SK-N-SH treated with all-trans-retinoic acid at 6 μM for 48 hours (cell line): ENCODE measurements around the gene MOCS1.

Experiments used
- ATAC-seq: fragments of 200-7000 bp; cut with Tn5 transposase; 3 replicates; pipeline ENCODE4 v1.9.1; 2020; ENCODE audit warnings: mild to moderate bottlenecking, moderate library complexity
- ARNTL ChIP-seq: fragments of 450-650 bp; formaldehyde crosslinking; IDR thresholded peaks from 2 replicates; pipeline ENCODE4 v1.5.0; 2020; ENCODE audit warnings: low read depth, mild to moderate bottlenecking, moderate library complexity, borderline replicate concordance
- BACH2 ChIP-seq: fragments of 250-450 bp; sonication (Bioruptor Pico); IDR thresholded peaks from 2 replicates; pipeline ENCODE4 v1.9.0; 2021; ENCODE audit warnings: mild to moderate bottlenecking, borderline replicate concordance
- CSDC2 ChIP-seq: fragments of 250-450 bp; sonication (Bioruptor Pico); IDR thresholded peaks from 2 replicates; pipeline ENCODE4 v1.5.0; 2020; ENCODE audit warnings: mild to moderate bottlenecking, moderate library complexity
- ESRRG ChIP-seq: fragments of 250-450 bp; sonication (Bioruptor Pico); IDR thresholded peaks from 2 replicates; pipeline ENCODE4 v1.6.1; 2021; ENCODE audit warnings: mild to moderate bottlenecking
- GLIS3 ChIP-seq: fragments of 250-450 bp; sonication (Bioruptor Pico); IDR thresholded peaks from 2 replicates; pipeline ENCODE4 v1.5.0; 2020; ENCODE audit warnings: mild to moderate bottlenecking, moderate library complexity
- ISL1 ChIP-seq: fragments of 250-450 bp; sonication (Bioruptor Pico); IDR thresholded peaks from 2 replicates; pipeline ENCODE4 v2.1.2; 2022; ENCODE audit warnings: mild to moderate bottlenecking, moderate library complexity
- OSR1 ChIP-seq: fragments of 250-450 bp; sonication (Bioruptor Pico); IDR thresholded peaks from 2 replicates; pipeline ENCODE4 v1.8.0; 2022; ENCODE audit warnings: moderate library complexity, mild to moderate bottlenecking, inconsistent platforms
- PPARA ChIP-seq: fragments of 250-450 bp; sonication (Bioruptor Pico); IDR thresholded peaks from 2 replicates; pipeline ENCODE4 v1.5.0; 2020; ENCODE audit warnings: mild to moderate bottlenecking, borderline replicate concordance
- RARB ChIP-seq: fragments of 250-450 bp; sonication (Bioruptor Pico); IDR thresholded peaks from 2 replicates; pipeline ENCODE4 v1.8.0; 2021; ENCODE audit warnings: mild to moderate bottlenecking, moderate library complexity
- SNAI2 ChIP-seq: fragments of 250-450 bp; sonication (Bioruptor Pico); IDR thresholded peaks from 2 replicates; pipeline ENCODE4 v1.5.0; 2020; ENCODE audit warnings: mild to moderate bottlenecking, moderate library complexity
- TCF4 ChIP-seq: fragments of 250-450 bp; sonication (Bioruptor Pico); IDR thresholded peaks from 2 replicates; pipeline ENCODE4 v1.8.0; 2021; ENCODE audit warnings: mild to moderate bottlenecking, moderate library complexity, borderline replicate concordance
- TOX ChIP-seq: fragments of 250-450 bp; sonication (Bioruptor Pico); IDR thresholded peaks from 2 replicates; pipeline ENCODE4 v1.8.0; 2021; ENCODE audit warnings: mild to moderate bottlenecking, moderate library complexity, borderline replicate concordance
- ZC3H10 ChIP-seq: fragments of 250-450 bp; sonication (Bioruptor Pico); IDR thresholded peaks from 2 replicates; pipeline ENCODE4 v1.5.1; 2021; ENCODE audit warnings: mild to moderate bottlenecking, moderate library complexity
- ZFP3 ChIP-seq: fragments of 250-450 bp; sonication (Bioruptor Pico); IDR thresholded peaks from 2 replicates; pipeline ENCODE4 v1.5.0; 2020; ENCODE audit warnings: mild to moderate bottlenecking, moderate library complexity
- ZFP30 ChIP-seq: fragments of 450-650 bp; formaldehyde crosslinking; IDR thresholded peaks from 2 replicates; pipeline ENCODE4 v1.5.0; 2022; ENCODE audit warnings: mild to moderate bottlenecking, moderate library complexity
- ZNF565 ChIP-seq: fragments of 450-650 bp; formaldehyde crosslinking; conservative IDR thresholded peaks from 2 replicates; pipeline ENCODE4 v1.5.0; 2020; ENCODE audit warnings: low read depth, mild to moderate bottlenecking, moderate library complexity
- ZNF70 ChIP-seq: fragments of 450-650 bp; formaldehyde crosslinking; IDR thresholded peaks from 2 replicates; pipeline ENCODE4 v1.5.0; 2020; ENCODE audit warnings: mild to moderate bottlenecking, moderate library complexity
- ZNF8 ChIP-seq: fragments of 450-650 bp; formaldehyde crosslinking; IDR thresholded peaks from 2 replicates; pipeline ENCODE4 v1.5.0; 2020; ENCODE audit warnings: mild to moderate bottlenecking, moderate library complexity
- TF ChIP-seq, protein P1 (sequence below): fragments of 250-450 bp; sonication (Bioruptor Pico); IDR thresholded peaks from 2 replicates; pipeline ENCODE4 v1.8.0; 2020; ENCODE audit warnings: mild to moderate bottlenecking, moderate library complexity, borderline replicate concordance
- TF ChIP-seq, protein P2 (sequence below): fragments of 250-450 bp; sonication (Bioruptor Pico); IDR thresholded peaks from 2 replicates; pipeline ENCODE4 v1.5.0; 2020; ENCODE audit warnings: mild to moderate bottlenecking, moderate library complexity
- TF ChIP-seq, protein P3 (sequence below): fragments of 250-450 bp; sonication (Bioruptor Pico); IDR thresholded peaks from 2 replicates; pipeline ENCODE4 v1.5.1; 2020; ENCODE audit warnings: low read depth, mild to moderate bottlenecking, moderate library complexity
- TF ChIP-seq, protein P4 (sequence below): fragments of 250-450 bp; sonication (Bioruptor Pico); IDR thresholded peaks from 2 replicates; pipeline ENCODE4 v1.5.1; 2021; ENCODE audit warnings: mild to moderate bottlenecking, moderate library complexity

The MOCS1 gene

DNA sequence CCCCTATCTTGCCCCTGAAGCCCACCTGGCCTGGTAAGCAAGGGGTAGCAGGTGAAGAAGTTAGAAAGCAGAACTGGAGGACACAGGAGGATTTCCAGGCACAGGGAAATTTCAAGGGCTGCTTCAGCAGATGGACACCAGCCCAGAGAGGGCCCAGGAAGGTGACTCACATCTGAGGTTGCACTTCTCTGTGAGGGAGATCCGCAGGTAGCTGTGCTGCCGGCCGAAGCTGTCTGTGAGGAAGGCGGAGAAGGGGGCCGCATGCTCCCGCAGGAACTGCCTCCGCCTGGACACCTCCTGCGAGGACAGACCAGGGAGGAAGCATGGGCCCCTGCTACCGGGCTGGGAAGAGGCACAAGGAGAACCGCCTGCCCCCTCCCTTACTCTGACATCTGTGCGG lies 7.1 kb downstream of the MOCS1 start:
- ATAC-seq: peak; percentile 18; the same call in 1 of the 3 replicates
- TF ChIP-seq ZNF70 (CRISPR knock-in tag) (no peak), ARNTL (CRISPR knock-in tag) (no peak)

DNA sequence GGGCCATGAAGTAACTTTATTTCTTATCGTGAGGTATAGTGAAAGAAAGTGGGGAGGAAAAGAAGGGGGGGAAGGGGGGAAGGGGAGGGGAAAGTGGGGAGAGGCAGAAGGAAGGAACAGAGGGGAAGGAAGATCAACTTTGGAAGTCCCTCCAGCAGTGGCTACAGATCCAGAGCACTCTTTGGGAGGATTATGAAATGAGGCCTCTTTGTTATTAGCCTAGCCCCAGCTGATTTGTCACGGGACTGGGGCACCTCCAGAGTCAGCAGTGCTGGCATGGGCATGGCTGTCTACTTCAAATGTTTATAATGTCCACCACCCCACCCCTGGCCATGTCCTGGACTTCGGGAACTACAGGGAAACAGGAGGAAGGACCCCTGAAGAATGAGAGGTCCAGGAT lies 7.6 kb downstream of the MOCS1 start:
- ATAC-seq: no peak; the same call in 2 of the 3 replicates
- no peak for TF ChIP-seq TOX (CRISPR knock-in tag)
- no peak for TF ChIP-seq ZFP30 (CRISPR knock-in tag)
- TF ChIP-seq PPARA: no peak
- TF ChIP-seq BACH2 (CRISPR knock-in tag): no peak
- TF ChIP-seq, protein P1, sequence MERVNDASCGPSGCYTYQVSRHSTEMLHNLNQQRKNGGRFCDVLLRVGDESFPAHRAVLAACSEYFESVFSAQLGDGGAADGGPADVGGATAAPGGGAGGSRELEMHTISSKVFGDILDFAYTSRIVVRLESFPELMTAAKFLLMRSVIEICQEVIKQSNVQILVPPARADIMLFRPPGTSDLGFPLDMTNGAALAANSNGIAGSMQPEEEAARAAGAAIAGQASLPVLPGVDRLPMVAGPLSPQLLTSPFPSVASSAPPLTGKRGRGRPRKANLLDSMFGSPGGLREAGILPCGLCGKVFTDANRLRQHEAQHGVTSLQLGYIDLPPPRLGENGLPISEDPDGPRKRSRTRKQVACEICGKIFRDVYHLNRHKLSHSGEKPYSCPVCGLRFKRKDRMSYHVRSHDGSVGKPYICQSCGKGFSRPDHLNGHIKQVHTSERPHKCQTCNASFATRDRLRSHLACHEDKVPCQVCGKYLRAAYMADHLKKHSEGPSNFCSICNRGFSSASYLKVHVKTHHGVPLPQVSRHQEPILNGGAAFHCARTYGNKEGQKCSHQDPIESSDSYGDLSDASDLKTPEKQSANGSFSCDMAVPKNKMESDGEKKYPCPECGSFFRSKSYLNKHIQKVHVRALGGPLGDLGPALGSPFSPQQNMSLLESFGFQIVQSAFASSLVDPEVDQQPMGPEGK: no peak
- no peak for TF ChIP-seq ZNF8
- no peak for TF ChIP-seq ZNF565
- TF ChIP-seq, protein P2, sequence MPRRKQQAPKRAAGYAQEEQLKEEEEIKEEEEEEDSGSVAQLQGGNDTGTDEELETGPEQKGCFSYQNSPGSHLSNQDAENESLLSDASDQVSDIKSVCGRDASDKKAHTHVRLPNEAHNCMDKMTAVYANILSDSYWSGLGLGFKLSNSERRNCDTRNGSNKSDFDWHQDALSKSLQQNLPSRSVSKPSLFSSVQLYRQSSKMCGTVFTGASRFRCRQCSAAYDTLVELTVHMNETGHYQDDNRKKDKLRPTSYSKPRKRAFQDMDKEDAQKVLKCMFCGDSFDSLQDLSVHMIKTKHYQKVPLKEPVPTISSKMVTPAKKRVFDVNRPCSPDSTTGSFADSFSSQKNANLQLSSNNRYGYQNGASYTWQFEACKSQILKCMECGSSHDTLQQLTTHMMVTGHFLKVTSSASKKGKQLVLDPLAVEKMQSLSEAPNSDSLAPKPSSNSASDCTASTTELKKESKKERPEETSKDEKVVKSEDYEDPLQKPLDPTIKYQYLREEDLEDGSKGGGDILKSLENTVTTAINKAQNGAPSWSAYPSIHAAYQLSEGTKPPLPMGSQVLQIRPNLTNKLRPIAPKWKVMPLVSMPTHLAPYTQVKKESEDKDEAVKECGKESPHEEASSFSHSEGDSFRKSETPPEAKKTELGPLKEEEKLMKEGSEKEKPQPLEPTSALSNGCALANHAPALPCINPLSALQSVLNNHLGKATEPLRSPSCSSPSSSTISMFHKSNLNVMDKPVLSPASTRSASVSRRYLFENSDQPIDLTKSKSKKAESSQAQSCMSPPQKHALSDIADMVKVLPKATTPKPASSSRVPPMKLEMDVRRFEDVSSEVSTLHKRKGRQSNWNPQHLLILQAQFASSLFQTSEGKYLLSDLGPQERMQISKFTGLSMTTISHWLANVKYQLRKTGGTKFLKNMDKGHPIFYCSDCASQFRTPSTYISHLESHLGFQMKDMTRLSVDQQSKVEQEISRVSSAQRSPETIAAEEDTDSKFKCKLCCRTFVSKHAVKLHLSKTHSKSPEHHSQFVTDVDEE (CRISPR knock-in tag): no peak
- no peak for TF ChIP-seq SNAI2 (CRISPR knock-in tag)
- TF ChIP-seq, protein P3, sequence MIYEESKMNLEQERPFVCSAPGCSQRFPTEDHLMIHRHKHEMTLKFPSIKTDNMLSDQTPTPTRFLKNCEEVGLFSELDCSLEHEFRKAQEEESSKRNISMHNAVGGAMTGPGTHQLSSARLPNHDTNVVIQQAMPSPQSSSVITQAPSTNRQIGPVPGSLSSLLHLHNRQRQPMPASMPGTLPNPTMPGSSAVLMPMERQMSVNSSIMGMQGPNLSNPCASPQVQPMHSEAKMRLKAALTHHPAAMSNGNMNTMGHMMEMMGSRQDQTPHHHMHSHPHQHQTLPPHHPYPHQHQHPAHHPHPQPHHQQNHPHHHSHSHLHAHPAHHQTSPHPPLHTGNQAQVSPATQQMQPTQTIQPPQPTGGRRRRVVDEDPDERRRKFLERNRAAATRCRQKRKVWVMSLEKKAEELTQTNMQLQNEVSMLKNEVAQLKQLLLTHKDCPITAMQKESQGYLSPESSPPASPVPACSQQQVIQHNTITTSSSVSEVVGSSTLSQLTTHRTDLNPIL (CRISPR knock-in tag): no peak
- no peak for TF ChIP-seq GLIS3 (CRISPR knock-in tag)
- TF ChIP-seq ESRRG (CRISPR knock-in tag): no peak
- no peak for TF ChIP-seq ZFP3 (CRISPR knock-in tag)
- no peak for TF ChIP-seq RARB
- TF ChIP-seq TCF4: no peak

DNA sequence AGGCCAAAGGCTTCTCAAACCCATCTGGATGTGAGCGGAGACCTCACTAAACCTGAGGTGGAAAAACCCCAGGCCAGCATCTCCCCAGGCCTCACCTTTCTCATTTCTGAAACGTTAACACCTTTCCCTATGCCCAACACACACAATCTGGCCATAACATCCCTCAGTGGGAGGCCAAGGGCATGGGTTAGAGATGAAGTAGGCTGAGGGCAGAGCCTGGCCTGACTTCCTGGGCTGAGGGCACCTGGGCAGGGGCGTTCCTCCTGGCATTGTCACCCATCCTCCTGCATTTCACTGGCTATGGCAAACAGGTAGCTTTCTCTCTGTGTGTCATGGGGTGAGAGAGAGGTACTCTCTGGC lies 8.4 kb downstream of the MOCS1 start:
- TF ChIP-seq ESRRG (CRISPR knock-in tag): no peak
- TF ChIP-seq ARNTL (CRISPR knock-in tag): no peak
- TF ChIP-seq OSR1 (CRISPR knock-in tag): no peak
- no peak for TF ChIP-seq SNAI2 (CRISPR knock-in tag)
- TF ChIP-seq, protein P4, sequence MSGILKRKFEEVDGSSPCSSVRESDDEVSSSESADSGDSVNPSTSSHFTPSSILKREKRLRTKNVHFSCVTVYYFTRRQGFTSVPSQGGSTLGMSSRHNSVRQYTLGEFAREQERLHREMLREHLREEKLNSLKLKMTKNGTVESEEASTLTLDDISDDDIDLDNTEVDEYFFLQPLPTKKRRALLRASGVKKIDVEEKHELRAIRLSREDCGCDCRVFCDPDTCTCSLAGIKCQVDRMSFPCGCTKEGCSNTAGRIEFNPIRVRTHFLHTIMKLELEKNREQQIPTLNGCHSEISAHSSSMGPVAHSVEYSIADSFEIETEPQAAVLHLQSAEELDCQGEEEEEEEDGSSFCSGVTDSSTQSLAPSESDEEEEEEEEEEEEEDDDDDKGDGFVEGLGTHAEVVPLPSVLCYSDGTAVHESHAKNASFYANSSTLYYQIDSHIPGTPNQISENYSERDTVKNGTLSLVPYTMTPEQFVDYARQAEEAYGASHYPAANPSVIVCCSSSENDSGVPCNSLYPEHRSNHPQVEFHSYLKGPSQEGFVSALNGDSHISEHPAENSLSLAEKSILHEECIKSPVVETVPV (CRISPR knock-in tag): no peak
- no peak for TF ChIP-seq ISL1 (CRISPR knock-in tag)
- no peak for TF ChIP-seq ZFP3 (CRISPR knock-in tag)
- TF ChIP-seq ZFP30 (CRISPR knock-in tag): no peak
- no peak for ATAC-seq

DNA sequence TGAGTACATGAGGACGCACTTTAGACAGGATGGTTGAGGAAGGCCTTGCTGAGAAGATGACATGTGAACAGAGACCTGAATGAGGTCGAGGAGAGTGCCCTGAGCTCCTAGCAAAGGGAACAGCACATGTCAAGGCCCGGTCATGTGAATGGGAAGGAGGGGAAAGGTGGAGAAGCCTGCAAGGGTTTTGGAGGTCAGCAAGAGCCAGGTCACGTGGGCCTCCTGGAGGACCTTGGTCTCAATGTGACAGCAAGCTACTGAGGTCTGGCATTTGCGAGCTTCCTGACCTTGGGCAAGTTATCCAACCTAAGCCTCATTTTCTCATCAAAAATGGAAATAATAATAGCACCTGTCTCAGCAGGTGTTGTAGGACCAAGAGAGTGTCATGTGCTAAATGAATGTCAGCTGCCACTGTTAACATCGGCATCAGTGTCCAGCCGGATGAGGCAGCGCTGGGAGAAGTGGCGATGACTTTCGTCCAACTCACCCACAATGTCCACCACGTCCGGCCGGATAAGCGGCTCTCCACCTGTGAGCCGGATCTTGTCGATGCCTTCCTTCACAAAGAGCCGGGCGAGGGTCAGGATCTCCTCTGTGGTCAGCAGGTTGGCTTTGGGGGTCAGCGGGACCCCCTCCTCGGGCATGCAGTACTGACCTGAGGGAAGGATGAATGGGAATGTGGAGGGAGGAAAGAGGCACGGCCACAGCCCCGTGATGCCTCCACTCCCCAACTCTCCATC lies 8.9 kb downstream of the MOCS1 start:
- no peak for ATAC-seq
- TF ChIP-seq SNAI2 (CRISPR knock-in tag) (no peak), ISL1 (CRISPR knock-in tag) (no peak), ZC3H10 (CRISPR knock-in tag) (no peak), PPARA (no peak), ZFP3 (CRISPR knock-in tag) (no peak), ARNTL (CRISPR knock-in tag) (no peak), CSDC2 (CRISPR knock-in tag) (no peak)
- TF ChIP-seq, protein P2 (CRISPR knock-in tag): no peak
- TF ChIP-seq, protein P3 (CRISPR knock-in tag): no peak
- TF ChIP-seq, protein P4 (CRISPR knock-in tag): no peak
- TF ChIP-seq, all 23 proteins: peak for 0
